ENCODE measurements around the gene SPECC1.

Gene SPECC1

GRCh38 chr17:19978805-19979211 lies 30.4 kb upstream of the SPECC1 start:
- H3K4me3 ChIP-seq (ENCODE audit: low read depth, low read length): peak overlapping the region; percentile 85; the same call in 1 of the 2 replicates
- DNase-seq (ENCODE audit: low read depth): no peak
- no peak for TF ChIP-seq CTCF (IDR thresholded peaks at IDR 0.05; ENCODE audit: low read depth, low read length, missing control alignments)

GRCh38 chr17:19979917-19980770 lies 29.0 kb upstream of the SPECC1 start:
- no peak overlapping the region for H3K4me3 ChIP-seq (ENCODE audit: low read depth, low read length)
- no peak for DNase-seq (ENCODE audit: low read depth)

DNA sequence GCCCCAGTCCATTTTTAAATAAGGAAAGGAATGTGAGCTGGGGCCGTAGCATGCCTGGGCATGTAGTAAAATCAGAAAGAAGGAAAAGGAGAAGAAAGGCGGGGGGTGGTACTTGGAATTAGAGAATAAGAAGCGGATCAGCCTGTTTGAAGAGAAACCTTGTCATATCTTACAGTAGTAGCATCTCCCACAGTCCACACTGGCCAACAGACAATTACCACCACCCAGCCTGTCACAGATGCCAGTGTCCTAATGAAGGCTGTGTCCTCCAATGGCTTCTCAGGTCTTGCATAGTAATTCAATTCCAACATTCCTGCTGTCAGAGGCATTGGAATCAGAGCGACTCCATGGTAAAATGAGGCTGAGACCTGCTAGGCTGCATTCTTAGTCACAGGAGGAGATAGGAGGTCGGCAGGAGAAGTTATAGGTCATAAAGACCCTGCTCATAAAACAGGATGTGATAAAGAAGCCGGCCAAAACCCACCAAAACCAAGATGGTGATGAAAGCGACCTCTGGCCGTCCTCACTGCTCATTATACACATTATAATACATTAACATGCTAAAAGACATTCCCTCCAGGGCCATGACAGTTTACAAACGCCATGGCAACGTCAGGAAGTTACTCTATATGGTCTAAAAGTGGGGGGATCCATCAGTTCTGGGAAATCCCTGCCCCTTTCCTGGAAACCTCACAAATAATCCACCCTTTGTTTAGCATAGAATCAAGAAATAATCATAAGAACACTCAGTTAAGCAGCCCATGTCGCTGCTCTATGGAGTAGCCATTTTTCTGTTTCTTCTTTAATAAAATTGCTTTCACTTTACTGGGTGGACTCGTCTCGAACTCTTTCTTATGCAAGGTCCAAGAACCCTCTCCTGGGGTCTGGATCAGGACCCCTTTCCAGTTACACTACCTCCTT lies 22.0 kb upstream of the SPECC1 start:
- no peak for DNase-seq (ENCODE audit: low read depth)
- H3K4me3 ChIP-seq (ENCODE audit: low read depth, low read length): no peak overlapping the region
- TF ChIP-seq CTCF (IDR thresholded peaks at IDR 0.05; ENCODE audit: low read depth, low read length, missing control alignments): no peak

More at GRCh38 chr17:19979917-19980770, 29.0 kb upstream of the SPECC1 start:
- no peak for TF ChIP-seq CTCF (IDR thresholded peaks at IDR 0.05; ENCODE audit: low read depth, low read length, missing control alignments)

DNA sequence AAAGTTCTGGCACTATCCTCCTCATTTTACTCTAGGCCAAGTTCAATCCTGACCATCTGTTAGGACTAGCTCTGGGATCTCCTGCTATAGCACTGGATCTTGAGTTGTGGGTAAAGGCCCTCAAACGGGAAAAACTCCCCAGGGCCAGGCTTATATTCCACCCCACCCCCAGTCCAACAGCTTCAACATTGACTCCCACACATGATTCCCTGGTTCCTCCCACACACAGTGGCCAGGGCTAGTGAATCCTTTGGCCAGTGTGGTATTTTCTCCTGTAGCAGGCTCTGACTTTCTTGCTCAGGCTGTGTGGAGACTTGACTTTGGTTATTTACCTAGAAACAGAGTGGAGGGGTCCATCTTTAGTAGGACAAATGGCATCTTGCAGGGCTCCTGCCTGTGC lies 21.3 kb upstream of the SPECC1 start:
- H3K4me3 ChIP-seq (ENCODE audit: low read depth, low read length): no peak overlapping the region
- no peak for DNase-seq (ENCODE audit: low read depth)
- TF ChIP-seq CTCF (IDR thresholded peaks at IDR 0.05; ENCODE audit: low read depth, low read length, missing control alignments): no peak

GRCh38 chr17:19991252-19991885 lies 17.8 kb upstream of the SPECC1 start:
- no peak for DNase-seq (ENCODE audit: low read depth)
- H3K4me3 ChIP-seq (ENCODE audit: low read depth, low read length): no peak overlapping the region
- TF ChIP-seq CTCF (IDR thresholded peaks at IDR 0.05; ENCODE audit: low read depth, low read length, missing control alignments): no peak

DNA sequence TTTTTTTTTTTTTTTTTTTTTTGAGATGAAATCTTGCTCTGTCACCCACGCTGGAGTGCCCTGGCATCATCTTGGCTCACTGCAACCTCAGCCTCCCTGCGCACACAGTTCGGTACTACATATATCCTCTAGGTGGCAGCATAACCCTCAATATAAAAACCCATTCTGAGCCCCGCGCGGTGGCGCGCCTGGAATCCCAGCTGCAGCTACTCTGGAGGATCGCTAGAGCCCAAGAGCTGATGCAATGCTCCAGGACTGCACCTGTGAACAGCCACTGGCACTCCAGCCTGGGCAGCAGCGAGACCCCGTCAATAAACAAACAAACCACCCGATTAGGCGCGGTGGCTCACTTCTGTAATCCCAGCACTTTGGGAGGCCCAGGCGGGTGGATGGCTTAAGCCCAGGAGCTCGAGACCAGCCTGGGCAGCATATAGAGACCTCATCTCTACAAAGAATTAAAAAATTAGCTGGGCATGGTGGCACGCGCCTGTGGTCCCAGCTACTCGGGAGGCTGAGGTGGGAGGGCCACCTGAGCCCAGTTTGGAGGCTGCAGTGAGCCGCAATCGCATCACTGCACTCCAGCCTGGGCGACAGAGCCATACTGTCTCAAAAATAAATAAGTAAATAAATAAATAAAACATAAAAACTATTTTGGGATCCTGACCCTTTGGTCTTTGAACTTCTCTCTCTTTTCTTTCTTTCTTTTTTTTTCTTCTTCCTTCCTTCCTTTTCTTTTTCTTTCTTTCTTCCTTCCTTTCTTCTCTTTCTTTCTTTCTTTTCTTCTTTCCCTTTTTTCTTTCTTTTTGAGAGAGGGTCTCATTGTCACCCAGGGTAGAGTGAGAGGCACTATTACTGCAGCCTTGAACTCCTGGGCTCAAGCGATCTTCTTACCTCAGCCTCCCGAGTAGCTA lies 16.1 kb upstream of the SPECC1 start:
- peak; percentile 68 for TF ChIP-seq CTCF (IDR thresholded peaks at IDR 0.05; ENCODE audit: low read depth, low read length, missing control alignments)
- H3K4me3 ChIP-seq (ENCODE audit: low read depth, low read length): no peak overlapping the region
- peak; percentile 47 for DNase-seq (ENCODE audit: low read depth)
